ENCODE results near the gene DNAJB6.

GRCh38 chr7:157357129-157358040 is 20.6 kb downstream of the DNAJB6 start:
- TF ChIP-seq CTCF (IDR thresholded peaks at IDR 0.05) (no peak), POLR2AphosphoS5 (IDR thresholded peaks at IDR 0.05) (no peak), POLR2A (IDR thresholded peaks at IDR 0.05) (no peak), EP300 (IDR thresholded peaks at IDR 0.05) (no peak)

All from stomach (tissue), 4 donors.